ENCODE measurements around the gene DCAF15.

DNA sequence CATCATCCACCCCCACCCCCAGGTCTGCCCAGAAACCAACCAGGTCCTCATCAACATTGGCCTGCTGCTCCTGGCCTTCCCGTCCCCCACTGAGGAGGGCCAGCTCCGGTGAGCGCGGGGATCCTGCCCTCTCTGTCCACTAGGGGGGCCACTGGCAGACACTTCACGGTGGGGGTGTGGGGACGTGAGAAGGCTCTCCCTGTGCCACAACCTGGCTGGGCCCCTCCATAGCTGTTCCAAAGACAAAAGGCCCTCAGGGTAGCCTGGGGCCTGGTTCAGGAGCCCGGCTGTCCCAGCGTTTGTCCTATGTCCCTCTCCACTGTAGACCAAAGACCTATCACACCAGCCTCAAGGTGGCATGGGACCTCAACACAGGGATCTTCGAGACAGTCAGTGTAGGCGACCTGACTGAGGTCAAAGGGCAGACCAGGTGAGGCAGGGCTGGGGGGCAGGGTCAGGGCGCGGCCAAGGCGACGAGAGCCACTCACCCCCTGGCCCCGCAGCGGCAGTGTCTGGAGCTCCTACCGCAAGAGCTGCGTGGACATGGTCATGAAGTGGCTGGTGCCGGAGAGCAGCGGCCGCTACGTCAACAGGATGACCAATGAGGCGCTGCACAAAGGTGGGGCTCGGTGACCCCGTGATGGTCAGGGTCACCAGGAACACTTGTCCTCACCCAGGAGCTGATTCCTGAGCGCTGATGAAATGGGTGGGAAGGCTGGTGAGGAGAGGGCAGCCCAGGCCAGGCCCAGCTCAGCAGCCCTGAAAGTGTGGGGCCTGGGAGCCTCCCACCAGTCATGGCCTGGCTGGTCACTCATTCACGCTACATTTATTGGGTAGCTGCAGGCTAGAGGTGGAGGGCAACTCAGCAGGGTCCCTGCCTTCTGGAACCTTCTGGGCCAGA lies 7.9 kb downstream of the DCAF15 start:
- TF ChIP-seq FOXM1 (IDR thresholded peaks at IDR 0.05; ENCODE audit: borderline replicate concordance, low read depth) (no peak), EGR1 (IDR thresholded peaks at IDR 0.05) (no peak), TAF1 (IDR thresholded peaks at IDR 0.05; ENCODE audit: low read depth) (no peak), RAD21 (IDR thresholded peaks at IDR 0.05; ENCODE audit: low read depth) (no peak), YY1 (IDR thresholded peaks at IDR 0.05; ENCODE audit: low read depth) (no peak), EP300 (IDR thresholded peaks at IDR 0.05; ENCODE audit: borderline replicate concordance) (no peak), TEAD4 (IDR thresholded peaks at IDR 0.05) (no peak), NFIC (IDR thresholded peaks at IDR 0.05) (no peak), CEBPB (IDR thresholded peaks at IDR 0.05) (no peak), CREB1 (IDR thresholded peaks at IDR 0.05; ENCODE audit: low read depth) (no peak), TCF12 (IDR thresholded peaks at IDR 0.05; ENCODE audit: low read depth) (no peak), ZBTB7A (IDR thresholded peaks at IDR 0.05; ENCODE audit: low read depth) (no peak)
- TF ChIP-seq, protein P1, sequence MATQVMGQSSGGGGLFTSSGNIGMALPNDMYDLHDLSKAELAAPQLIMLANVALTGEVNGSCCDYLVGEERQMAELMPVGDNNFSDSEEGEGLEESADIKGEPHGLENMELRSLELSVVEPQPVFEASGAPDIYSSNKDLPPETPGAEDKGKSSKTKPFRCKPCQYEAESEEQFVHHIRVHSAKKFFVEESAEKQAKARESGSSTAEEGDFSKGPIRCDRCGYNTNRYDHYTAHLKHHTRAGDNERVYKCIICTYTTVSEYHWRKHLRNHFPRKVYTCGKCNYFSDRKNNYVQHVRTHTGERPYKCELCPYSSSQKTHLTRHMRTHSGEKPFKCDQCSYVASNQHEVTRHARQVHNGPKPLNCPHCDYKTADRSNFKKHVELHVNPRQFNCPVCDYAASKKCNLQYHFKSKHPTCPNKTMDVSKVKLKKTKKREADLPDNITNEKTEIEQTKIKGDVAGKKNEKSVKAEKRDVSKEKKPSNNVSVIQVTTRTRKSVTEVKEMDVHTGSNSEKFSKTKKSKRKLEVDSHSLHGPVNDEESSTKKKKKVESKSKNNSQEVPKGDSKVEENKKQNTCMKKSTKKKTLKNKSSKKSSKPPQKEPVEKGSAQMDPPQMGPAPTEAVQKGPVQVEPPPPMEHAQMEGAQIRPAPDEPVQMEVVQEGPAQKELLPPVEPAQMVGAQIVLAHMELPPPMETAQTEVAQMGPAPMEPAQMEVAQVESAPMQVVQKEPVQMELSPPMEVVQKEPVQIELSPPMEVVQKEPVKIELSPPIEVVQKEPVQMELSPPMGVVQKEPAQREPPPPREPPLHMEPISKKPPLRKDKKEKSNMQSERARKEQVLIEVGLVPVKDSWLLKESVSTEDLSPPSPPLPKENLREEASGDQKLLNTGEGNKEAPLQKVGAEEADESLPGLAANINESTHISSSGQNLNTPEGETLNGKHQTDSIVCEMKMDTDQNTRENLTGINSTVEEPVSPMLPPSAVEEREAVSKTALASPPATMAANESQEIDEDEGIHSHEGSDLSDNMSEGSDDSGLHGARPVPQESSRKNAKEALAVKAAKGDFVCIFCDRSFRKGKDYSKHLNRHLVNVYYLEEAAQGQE (IDR thresholded peaks at IDR 0.05; ENCODE audit: low read depth) = no peak
- TF ChIP-seq, protein P2, sequence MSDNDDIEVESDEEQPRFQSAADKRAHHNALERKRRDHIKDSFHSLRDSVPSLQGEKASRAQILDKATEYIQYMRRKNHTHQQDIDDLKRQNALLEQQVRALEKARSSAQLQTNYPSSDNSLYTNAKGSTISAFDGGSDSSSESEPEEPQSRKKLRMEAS (IDR thresholded peaks at IDR 0.05) = no peak
